HL-60 (cell line): ENCODE data around the gene ADM2.

ENCODE experiments used
- CTCF ChIP-seq: IDR thresholded peaks from one replicate; pipeline ENCODE4 v1.5.1; 2011; ENCODE audit warnings: low read length, control low read depth, inconsistent platforms; ENCODE audit not compliant: insufficient read depth
- GABPA ChIP-seq: IDR thresholded peaks from 2 replicates; pipeline ENCODE4 v1.6.1; 2012; ENCODE audit warnings: low read depth
- POLR2AphosphoS5 ChIP-seq: IDR thresholded peaks from 2 replicates; pipeline ENCODE4 v1.6.1; 2012; ENCODE audit warnings: low read depth
- SPI1 ChIP-seq: IDR thresholded peaks from 2 replicates; pipeline ENCODE4 v1.6.1; 2012; ENCODE audit warnings: low read depth, mild to moderate bottlenecking, borderline replicate concordance
- TF ChIP-seq, protein P1 (sequence below): IDR thresholded peaks from 2 replicates; pipeline ENCODE4 v1.6.1; 2012; ENCODE audit warnings: low read depth; ENCODE audit not compliant: insufficient replicate concordance

- TF ChIP-seq POLR2AphosphoS5 (no peak), CTCF (no peak), GABPA (no peak), SPI1 (no peak)
- TF ChIP-seq, protein P1, sequence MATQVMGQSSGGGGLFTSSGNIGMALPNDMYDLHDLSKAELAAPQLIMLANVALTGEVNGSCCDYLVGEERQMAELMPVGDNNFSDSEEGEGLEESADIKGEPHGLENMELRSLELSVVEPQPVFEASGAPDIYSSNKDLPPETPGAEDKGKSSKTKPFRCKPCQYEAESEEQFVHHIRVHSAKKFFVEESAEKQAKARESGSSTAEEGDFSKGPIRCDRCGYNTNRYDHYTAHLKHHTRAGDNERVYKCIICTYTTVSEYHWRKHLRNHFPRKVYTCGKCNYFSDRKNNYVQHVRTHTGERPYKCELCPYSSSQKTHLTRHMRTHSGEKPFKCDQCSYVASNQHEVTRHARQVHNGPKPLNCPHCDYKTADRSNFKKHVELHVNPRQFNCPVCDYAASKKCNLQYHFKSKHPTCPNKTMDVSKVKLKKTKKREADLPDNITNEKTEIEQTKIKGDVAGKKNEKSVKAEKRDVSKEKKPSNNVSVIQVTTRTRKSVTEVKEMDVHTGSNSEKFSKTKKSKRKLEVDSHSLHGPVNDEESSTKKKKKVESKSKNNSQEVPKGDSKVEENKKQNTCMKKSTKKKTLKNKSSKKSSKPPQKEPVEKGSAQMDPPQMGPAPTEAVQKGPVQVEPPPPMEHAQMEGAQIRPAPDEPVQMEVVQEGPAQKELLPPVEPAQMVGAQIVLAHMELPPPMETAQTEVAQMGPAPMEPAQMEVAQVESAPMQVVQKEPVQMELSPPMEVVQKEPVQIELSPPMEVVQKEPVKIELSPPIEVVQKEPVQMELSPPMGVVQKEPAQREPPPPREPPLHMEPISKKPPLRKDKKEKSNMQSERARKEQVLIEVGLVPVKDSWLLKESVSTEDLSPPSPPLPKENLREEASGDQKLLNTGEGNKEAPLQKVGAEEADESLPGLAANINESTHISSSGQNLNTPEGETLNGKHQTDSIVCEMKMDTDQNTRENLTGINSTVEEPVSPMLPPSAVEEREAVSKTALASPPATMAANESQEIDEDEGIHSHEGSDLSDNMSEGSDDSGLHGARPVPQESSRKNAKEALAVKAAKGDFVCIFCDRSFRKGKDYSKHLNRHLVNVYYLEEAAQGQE, result no peak
Measured at GRCh38 chr22:50471197-50471847, 10.0 kb upstream of the ADM2 start.
